Endothelial cell of umbilical vein (primary cell): ENCODE data around the gene EDN2. TPM values are rescaled to one million over a fixed set of nuclear protein-coding genes. Genes with fewer than 3 reads are reported as not detected.

Source experiments
- BruUV-seq: library from RNA; stranded (reverse); fragments of 400-500 nt; replicated peaks from 2 replicates; lab custom pipeline; 2021; lab: Mats Ljungman, UMichigan
- CTCF ChIA-PET: fragments of 300-600, 350-600 bp; sonication (Branson Sonifier 250); formaldehyde crosslinking; loops from one replicate; lab custom pipeline; 2021; ENCODE audit warnings: antibody characterized with exemption, inconsistent platforms; lab: Charles Lee
- POLR2A ChIA-PET: fragments of 300-600, 350-600 bp; sonication (Branson Sonifier 250); formaldehyde crosslinking; loops from one replicate; lab custom pipeline; 2021; ENCODE audit warnings: antibody characterized with exemption, inconsistent platforms; lab: Charles Lee
- DNase-seq: peaks from one replicate; pipeline ENCODE4 v3.0.0-alpha.2; 2011; ENCODE audit warnings: low read depth, low spot score
- FAIRE-seq: peaks from 2 replicates; lab custom pipeline; 2011; peaks lifted over from hg19 to GRCh38; lab: Jason Lieb, UNC
- H2AFZ ChIP-seq: 2 replicates; pipeline ENCODE4 v1.6.0; 2012; ENCODE audit warnings: low read depth, low read length, control low read depth, inconsistent platforms
- H3K27ac ChIP-seq: 2 replicates; pipeline ENCODE4 v1.5.1; 2011; ENCODE audit warnings: low read depth, mild to moderate bottlenecking, control low read depth, low read length, moderate library complexity; ENCODE audit not compliant: insufficient read depth
- H3K27me3 ChIP-seq, 2 experiments: 2 replicates each; pipeline versions ENCODE4 v1.6.0 to v1.6.1; 2011; ENCODE audit warnings: low read length in 2 of 2, mixed read lengths in 1 of 2; ENCODE audit not compliant: control insufficient read depth in 2 of 2, insufficient read depth in 2 of 2
- H3K36me3 ChIP-seq, 2 experiments: 2 replicates in 1 of 2; 3 replicates in 1 of 2; pipeline ENCODE4 v1.5.1; 2011; ENCODE audit warnings: low read length in 2 of 2, mild to moderate bottlenecking in 1 of 2, moderate library complexity in 1 of 2; ENCODE audit not compliant: control insufficient read depth in 2 of 2, insufficient read depth in 2 of 2; ENCODE audit errors: extremely low read depth in 1 of 2
- H3K4me1 ChIP-seq: 3 replicates; pipeline ENCODE4 v1.5.1; 2011; ENCODE audit warnings: mild to moderate bottlenecking, low read length; ENCODE audit not compliant: control insufficient read depth, insufficient read depth; ENCODE audit errors: extremely low read depth
- H3K4me2 ChIP-seq: 2 replicates; pipeline ENCODE4 v1.6.1; 2011; ENCODE audit warnings: low read length, control low read depth, mixed read lengths; ENCODE audit not compliant: insufficient read depth
- H3K4me3 ChIP-seq, 3 experiments: fragments of 200-600 bp in 1 of 3; sonication (generic), shearing (Covaris generic) in 1 of 3; replicated peaks in 1 of 3; 2 replicates each; pipeline ENCODE4 v1.5.1; 2011 to 2016; ENCODE audit warnings: control low read depth in 3 of 3, low read length in 3 of 3, mild to moderate bottlenecking in 2 of 3, inconsistent platforms in 1 of 3, low read depth in 1 of 3, moderate library complexity in 1 of 3; ENCODE audit not compliant: insufficient read depth in 1 of 3
- H3K79me2 ChIP-seq: 2 replicates; pipeline ENCODE4 v1.6.0; 2012; ENCODE audit warnings: low read length, inconsistent platforms; ENCODE audit not compliant: control insufficient read depth, insufficient read depth
- H3K9ac ChIP-seq: replicated peaks from 2 replicates; pipeline ENCODE3; 2011; ENCODE audit warnings: low read length, control low read depth; ENCODE audit not compliant: insufficient read depth; ENCODE audit errors: extremely low read depth
- H3K9me1 ChIP-seq: replicated peaks from 3 replicates; pipeline ENCODE4 v1.6.0; 2011; ENCODE audit warnings: mild to moderate bottlenecking, low read length; ENCODE audit not compliant: control insufficient read depth, insufficient read depth; ENCODE audit errors: extremely low read depth
- H3K9me3 ChIP-seq: replicated peaks from 2 replicates; pipeline ENCODE4 v1.5.1; 2012; ENCODE audit warnings: low read length, inconsistent platforms; ENCODE audit not compliant: control insufficient read depth, insufficient read depth
- H4K20me1 ChIP-seq: replicated peaks from 2 replicates; pipeline ENCODE3; 2011; ENCODE audit warnings: mild to moderate bottlenecking, low read length; ENCODE audit not compliant: control insufficient read depth, insufficient read depth; ENCODE audit errors: extremely low read depth
- EZH2 ChIP-seq: IDR thresholded peaks from 2 replicates; pipeline ENCODE4 v1.6.1; 2012; ENCODE audit warnings: borderline replicate concordance, low read depth, mild to moderate bottlenecking, moderate library complexity, low read length, inconsistent platforms; ENCODE audit not compliant: severe bottlenecking
- FOS ChIP-seq: IDR thresholded peaks from 2 replicates; pipeline ENCODE4 v1.6.1; 2011; ENCODE audit warnings: mild to moderate bottlenecking, low read length, moderate library complexity, borderline replicate concordance; ENCODE audit not compliant: insufficient read depth
- GATA2 ChIP-seq: IDR thresholded peaks from 2 replicates; pipeline ENCODE4 v1.7.0; 2011; ENCODE audit warnings: low read depth, mild to moderate bottlenecking, moderate library complexity, mixed read lengths, low read length; ENCODE audit not compliant: insufficient read length, insufficient read depth
- JUN ChIP-seq: IDR thresholded peaks from 2 replicates; pipeline ENCODE4 v1.6.1; 2011; ENCODE audit warnings: borderline replicate concordance, low read depth; ENCODE audit not compliant: insufficient read length, insufficient read depth
- MYC ChIP-seq: IDR thresholded peaks from one replicate; pipeline ENCODE4 v1.6.1; 2011; ENCODE audit warnings: mild to moderate bottlenecking, low read depth, low read length
- POLR2A ChIP-seq: IDR thresholded peaks from 2 replicates; pipeline ENCODE4 v1.6.1; 2012; ENCODE audit warnings: low read depth, mild to moderate bottlenecking, control low read depth, low read length
- POLR2AphosphoS5 ChIP-seq: IDR thresholded peaks from 2 replicates; pipeline ENCODE4 v1.6.1; 2012; ENCODE audit warnings: low read depth, mild to moderate bottlenecking, control low read depth, low read length, moderate library complexity; ENCODE audit not compliant: insufficient read depth
- dilution Hi-C: fragments of 300-500 bp; cut with MboI; formaldehyde crosslinking; loops from one replicate; pipeline ENCODE4 v1.15.0; 2019; ENCODE audit warnings: low sequenced_read_pairs; ENCODE audit not compliant: extremely low pct_ligation_motif_present
- intact Hi-C: fragments of 100-400 bp; cut with micrococcal nuclease; formaldehyde crosslinking; loops from one replicate; pipeline ENCODE4 v1.10.0; 2022
- polyA plus RNA-seq, 4 experiments: library from polyadenylated mRNA; depleted of rRNA in 3 of 4; stranded (reverse) in 3 of 4; unstranded in 1 of 4; fragments of >200 nt; gene quantifications; 2 replicates each; pipeline versions ENCODE4 v1.2.1 to v1.2.3, GENCODE V29; 2011 to 2012; ENCODE audit warnings: missing spikeins in 1 of 4
- total RNA-seq: library from RNA; stranded (reverse); gene quantifications from 2 replicates; pipeline ENCODE4 v1.2.3, GENCODE V29; 2021
- TF ChIP-seq, protein P1 (sequence below): IDR thresholded peaks from 2 replicates; pipeline ENCODE4 v1.6.1; 2011; ENCODE audit not compliant: insufficient read depth, insufficient read length
- TF ChIP-seq, protein P2 (sequence below), 2 donors: IDR thresholded peaks; 1 replicate in 1 of 2; 2 replicates in 1 of 2; pipeline ENCODE4 v1.5.1; 2011; ENCODE audit warnings: low read length in 2 of 2, mild to moderate bottlenecking in 2 of 2, moderate library complexity in 2 of 2, control low read depth in 1 of 2, inconsistent platforms in 1 of 2, low read depth in 1 of 2; ENCODE audit not compliant: insufficient read depth in 1 of 2; ENCODE audit errors: extremely low read depth in 1 of 2

The EDN2 gene
- total and polyA plus RNA-seq, 2 donors (not counting 3 experiments of a cell fraction or from before 2014, with no cell fraction given) = not detected

GRCh38 chr1:41488040-41488951, 3.8 kb upstream of the EDN2 start:
- Histone ChIP-seq H2AFZ (no peak overlapping the region), H3K9ac (no peak overlapping the region), H3K9me3 (no peaks in the 10 kb centered on the region), H3K4me2 (no peak overlapping the region), H3K36me3 (no peaks in the 10 kb centered on the region), H3K4me3 (no peak overlapping the region), H3K79me2 (no peaks in the 10 kb centered on the region), H3K9me1 (no peaks in the 10 kb centered on the region), H3K27me3 (peaks cover 0 to 4% of the 10 kb centered on the region in 2 experiments), H3K27ac (no peak overlapping the region), H3K4me1 (peaks cover 21% of the 10 kb centered on the region), H4K20me1 (no peaks in the 10 kb centered on the region)
- BruUV-seq = no TSS peak
- FAIRE-seq (no peak), DNase-seq (no peak)
- TF ChIP-seq MYC (no peak), POLR2AphosphoS5 (no peak), FOS (no peak), JUN (no peak), GATA2 (no peak), EZH2 (no peak), POLR2A (no peak)
- TF ChIP-seq, protein P1, sequence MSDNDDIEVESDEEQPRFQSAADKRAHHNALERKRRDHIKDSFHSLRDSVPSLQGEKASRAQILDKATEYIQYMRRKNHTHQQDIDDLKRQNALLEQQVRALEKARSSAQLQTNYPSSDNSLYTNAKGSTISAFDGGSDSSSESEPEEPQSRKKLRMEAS = no peak
- TF ChIP-seq, protein P2, sequence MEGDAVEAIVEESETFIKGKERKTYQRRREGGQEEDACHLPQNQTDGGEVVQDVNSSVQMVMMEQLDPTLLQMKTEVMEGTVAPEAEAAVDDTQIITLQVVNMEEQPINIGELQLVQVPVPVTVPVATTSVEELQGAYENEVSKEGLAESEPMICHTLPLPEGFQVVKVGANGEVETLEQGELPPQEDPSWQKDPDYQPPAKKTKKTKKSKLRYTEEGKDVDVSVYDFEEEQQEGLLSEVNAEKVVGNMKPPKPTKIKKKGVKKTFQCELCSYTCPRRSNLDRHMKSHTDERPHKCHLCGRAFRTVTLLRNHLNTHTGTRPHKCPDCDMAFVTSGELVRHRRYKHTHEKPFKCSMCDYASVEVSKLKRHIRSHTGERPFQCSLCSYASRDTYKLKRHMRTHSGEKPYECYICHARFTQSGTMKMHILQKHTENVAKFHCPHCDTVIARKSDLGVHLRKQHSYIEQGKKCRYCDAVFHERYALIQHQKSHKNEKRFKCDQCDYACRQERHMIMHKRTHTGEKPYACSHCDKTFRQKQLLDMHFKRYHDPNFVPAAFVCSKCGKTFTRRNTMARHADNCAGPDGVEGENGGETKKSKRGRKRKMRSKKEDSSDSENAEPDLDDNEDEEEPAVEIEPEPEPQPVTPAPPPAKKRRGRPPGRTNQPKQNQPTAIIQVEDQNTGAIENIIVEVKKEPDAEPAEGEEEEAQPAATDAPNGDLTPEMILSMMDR (IDR thresholded peaks at IDR 0.05; ENCODE audit: extremely low read depth in 1 of 2, insufficient read depth in 1 of 2, low read depth in 1 of 2, low read length in 2 of 2) = no peak
- dilution Hi-C loops = no loop called here
- ChIA-PET CTCF (interaction anchor here (0.6 to 1.1 kb wide), 3 partner anchors 12 to 56 kb away, joined by 3 to 5 read pairs (median 3); no protein-coding TSS in a partner anchor), POLR2A (no interaction called here)
- intact Hi-C loops = no loop called here
